ENCODE data around the gene DUSP28. TPM values are rescaled to one million over a fixed set of nuclear protein-coding genes. Genes with fewer than 3 reads are reported as not detected.
A peak's percentile ranks its signal among the peaks of the same experiment; 100 is the strongest.

Gene DUSP28
- total and polyA plus RNA-seq, 2 of the 13 experiments (the other 11 are each of a cell fraction or from before 2014, with no cell fraction given) = 5.2 to 8.6 TPM

- no peak for TF ChIP-seq XBP1 (CRISPR knock-in tag; IDR thresholded peaks at IDR 0.05)
- no peak for TF ChIP-seq PRPF4 (IDR thresholded peaks at IDR 0.05; ENCODE audit: low read depth, low read length, poor library complexity, severe bottlenecking)
- TF ChIP-seq SKIL (CRISPR knock-in tag; IDR thresholded peaks at IDR 0.05; ENCODE audit: borderline replicate concordance) = no peak
- TF ChIP-seq HCFC1 (IDR thresholded peaks at IDR 0.05; ENCODE audit: low read depth, low read length) = peak; percentile 25; the same call in 1 of the 2 replicates
- peak; percentile 96 for TF ChIP-seq MYC (CRISPR knock-in tag; IDR thresholded peaks at IDR 0.05; ENCODE audit: borderline replicate concordance)
- no peak for TF ChIP-seq ZNF644 (CRISPR knock-in tag; IDR thresholded peaks at IDR 0.05; ENCODE audit: low read depth)
- peak; percentile 56 for TF ChIP-seq CREM (IDR thresholded peaks at IDR 0.05)
- TF ChIP-seq CREM (CRISPR knock-in tag; IDR thresholded peaks at IDR 0.05) = no peak
- TF ChIP-seq HNRNPLL (IDR thresholded peaks at IDR 0.05; ENCODE audit: low read depth, low read length, poor library complexity, severe bottlenecking) = peak; percentile 66
- peak; percentile 73; the same call in 1 of the 2 replicates for TF ChIP-seq ZBTB7A (CRISPR knock-in tag; IDR thresholded peaks at IDR 0.05)
- no peak for TF ChIP-seq ZNF101 (CRISPR knock-in tag; IDR thresholded peaks at IDR 0.05; ENCODE audit: borderline replicate concordance, low read depth)
- no peak for TF ChIP-seq EHMT2 (IDR thresholded peaks at IDR 0.05; ENCODE audit: borderline replicate concordance, low read depth, low read length)
- TF ChIP-seq ZNF382 (CRISPR knock-in tag; IDR thresholded peaks at IDR 0.05; ENCODE audit: borderline replicate concordance) = no peak
- TF ChIP-seq ZNF709 (CRISPR knock-in tag; IDR thresholded peaks at IDR 0.05) = peak; percentile 88; the same call in 1 of the 2 replicates
- TF ChIP-seq REPIN1 (CRISPR knock-in tag; IDR thresholded peaks at IDR 0.05; ENCODE audit: borderline replicate concordance, low read depth) = peak; percentile 70
- TF ChIP-seq TBX2 (CRISPR knock-in tag; IDR thresholded peaks at IDR 0.05; ENCODE audit: borderline replicate concordance) = peak; percentile 30; the same call in 1 of the 2 replicates
- peak; percentile 79; the same call in 1 of the 2 replicates for TF ChIP-seq ZBTB26 (CRISPR knock-in tag; IDR thresholded peaks at IDR 0.05; ENCODE audit: borderline replicate concordance)
- TF ChIP-seq ZNF350 (CRISPR knock-in tag; IDR thresholded peaks at IDR 0.05; ENCODE audit: borderline replicate concordance, low read depth) = no peak; the same call in 1 of the 2 replicates
- 0 out of 2 replicates have a peak, but pooled peaks have one; percentile 8 for TF ChIP-seq ZNF12 (CRISPR knock-in tag; IDR thresholded peaks at IDR 0.05)
- TF ChIP-seq ZNF720 (CRISPR knock-in tag; IDR thresholded peaks at IDR 0.05) = no peak
- no peak for TF ChIP-seq RFX3 (CRISPR knock-in tag; IDR thresholded peaks at IDR 0.05)
- no peak for TF ChIP-seq EZH2 (conservative IDR thresholded peaks at IDR 0.05; ENCODE audit: low read depth, low read length)
- peak; percentile 97 for TF ChIP-seq MAX (IDR thresholded peaks at IDR 0.05)
- peak; percentile 99 for TF ChIP-seq ZNF777 (CRISPR knock-in tag; IDR thresholded peaks at IDR 0.05)
- TF ChIP-seq REXO4 (CRISPR knock-in tag; IDR thresholded peaks at IDR 0.05; ENCODE audit: borderline replicate concordance) = peak; percentile 77; the same call in 1 of the 2 replicates
- no peak for TF ChIP-seq RBM22 (optimal IDR thresholded peaks at IDR 0.05; ENCODE audit: low read length)
Measured at GRCh38 chr2:240560480-240561324, 545 bp downstream of the DUSP28 start (continued).
